HG03139 (cell line): Measurements from ENCODE around the gene TRPC3.
A peak's percentile ranks its signal among the peaks of the same experiment; 100 is the strongest.
"Not testable (repeated sequence)": the region's sequence is repeated elsewhere in the genome, so short reads cannot be mapped to it uniquely, and the experiment has no call there.

Source experiments
- ATAC-seq: cut with Tn5 transposase; IDR thresholded peaks from one replicate; pipeline ENCODE4 v1.9.1; 2021; ENCODE audit not compliant: unreplicated experiment

The TRPC3 gene

GRCh38 chr4:121950212-121950679 lies 1.6 kb downstream of the TRPC3 start:
- ATAC-seq = peak; percentile 89

GRCh38 chr4:121946644-121947043 lies 5.2 kb downstream of the TRPC3 start:
- no peak for ATAC-seq

GRCh38 chr4:121943941-121944340 lies 7.9 kb downstream of the TRPC3 start:
- ATAC-seq = no peak

GRCh38 chr4:121939690-121940089 lies 12.2 kb downstream of the TRPC3 start:
- no peak for ATAC-seq

GRCh38 chr4:121938282-121939092 lies 13.4 kb downstream of the TRPC3 start:
- ATAC-seq = no peak

- no peak for ATAC-seq
These were observed 15.8 kb downstream of the TRPC3 start for GRCh38 chr4:121936101-121936500.

GRCh38 chr4:121934635-121935034 lies 17.2 kb downstream of the TRPC3 start:
- no peak for ATAC-seq

GRCh38 chr4:121932212-121932974 lies 19.5 kb downstream of the TRPC3 start:
- no peak for ATAC-seq

GRCh38 chr4:121930304-121930703 lies 21.6 kb downstream of the TRPC3 start:
- ATAC-seq = no peak

GRCh38 chr4:121927948-121928347 lies 23.9 kb downstream of the TRPC3 start:
- ATAC-seq = no peak

GRCh38 chr4:121926490-121926889 lies 25.4 kb downstream of the TRPC3 start:
- ATAC-seq = not testable (repeated sequence)

- no peak for ATAC-seq
These were observed 28.6 kb downstream of the TRPC3 start for GRCh38 chr4:121923306-121923705.

GRCh38 chr4:121913667-121914066 lies 38.2 kb downstream of the TRPC3 start:
- no peak for ATAC-seq

- ATAC-seq = no peak
These were observed 43.5 kb downstream of the TRPC3 start for GRCh38 chr4:121908346-121908745.

- ATAC-seq = peak; percentile 87
These were observed 51.5 kb downstream of the TRPC3 start for GRCh38 chr4:121900132-121900983.

GRCh38 chr4:121898150-121898549 lies 53.7 kb downstream of the TRPC3 start:
- no peak for ATAC-seq

- ATAC-seq = no peak
These were observed 63.7 kb downstream of the TRPC3 start for GRCh38 chr4:121888134-121888533.

GRCh38 chr4:121885115-121885514 lies 66.7 kb downstream of the TRPC3 start:
- ATAC-seq = no peak

GRCh38 chr4:121881158-121881557 lies 70.7 kb downstream of the TRPC3 start:
- ATAC-seq = no peak

GRCh38 chr4:121879135-121879534 lies 72.7 kb downstream of the TRPC3 start:
- ATAC-seq = no peak
